ENCODE measurements around the gene SYNE4.

The SYNE4 gene

GRCh38 chr19:36030264-36031148, 21.9 kb upstream of the SYNE4 start:
- TF ChIP-seq CTCF (IDR thresholded peaks at IDR 0.05; ENCODE audit: poor library complexity, severe bottlenecking), result peak; percentile 18
- Histone ChIP-seq H3K9me3 (ENCODE audit: severe bottlenecking) (no peaks in the 10 kb centered on the region), H3K27me3 (ENCODE audit: insufficient read depth, poor library complexity, severe bottlenecking) (no peaks in the 10 kb centered on the region), H3K27ac (ENCODE audit: poor library complexity, severe bottlenecking) (no peak overlapping the region), H3K4me3 (ENCODE audit: severe bottlenecking) (no peak overlapping the region), H3K36me3 (ENCODE audit: low read depth) (no peaks in the 10 kb centered on the region), H3K4me1 (ENCODE audit: insufficient read depth, poor library complexity, severe bottlenecking) (no peaks in the 10 kb centered on the region)
- ATAC-seq (ENCODE audit: low read depth) (no peak), DNase-seq (ENCODE audit: low spot score) (no peak)

- no peaks in the 10 kb centered on the region for H3K9me3 ChIP-seq (ENCODE audit: severe bottlenecking)
- H3K27ac ChIP-seq (ENCODE audit: poor library complexity, severe bottlenecking), result no peak overlapping the region
- no peaks in the 10 kb centered on the region for H3K4me1 ChIP-seq (ENCODE audit: insufficient read depth, poor library complexity, severe bottlenecking)
- no peaks in the 10 kb centered on the region for H3K27me3 ChIP-seq (ENCODE audit: insufficient read depth, poor library complexity, severe bottlenecking)
- no peaks in the 10 kb centered on the region for H3K36me3 ChIP-seq (ENCODE audit: low read depth)
- no peak for DNase-seq (ENCODE audit: low spot score)
- ATAC-seq (ENCODE audit: low read depth), result no peak
- no peak for TF ChIP-seq CTCF (IDR thresholded peaks at IDR 0.05; ENCODE audit: poor library complexity, severe bottlenecking)
- H3K4me3 ChIP-seq (ENCODE audit: severe bottlenecking), result no peak overlapping the region
Measured at GRCh38 chr19:36028313-36029041, 19.9 kb upstream of the SYNE4 start.

- TF ChIP-seq CTCF (IDR thresholded peaks at IDR 0.05; ENCODE audit: poor library complexity, severe bottlenecking), result no peak
- DNase-seq (ENCODE audit: low spot score), result no peak
- no peak for ATAC-seq (ENCODE audit: low read depth)
- no peaks in the 10 kb centered on the region for H3K4me1 ChIP-seq (ENCODE audit: insufficient read depth, poor library complexity, severe bottlenecking)
- peaks cover 7% of the 10 kb centered on the region for H3K36me3 ChIP-seq (ENCODE audit: low read depth)
- H3K9me3 ChIP-seq (ENCODE audit: severe bottlenecking), result no peaks in the 10 kb centered on the region
- H3K4me3 ChIP-seq (ENCODE audit: severe bottlenecking), result no peak overlapping the region
- H3K27me3 ChIP-seq (ENCODE audit: insufficient read depth, poor library complexity, severe bottlenecking), result no peaks in the 10 kb centered on the region
- no peak overlapping the region for H3K27ac ChIP-seq (ENCODE audit: poor library complexity, severe bottlenecking)
Measured at GRCh38 chr19:36027696-36028095, 19.1 kb upstream of the SYNE4 start.

- H3K27ac ChIP-seq (ENCODE audit: poor library complexity, severe bottlenecking), result no peak overlapping the region
- H3K4me1 ChIP-seq (ENCODE audit: insufficient read depth, poor library complexity, severe bottlenecking), result no peaks in the 10 kb centered on the region
- no peaks in the 10 kb centered on the region for H3K9me3 ChIP-seq (ENCODE audit: severe bottlenecking)
- TF ChIP-seq CTCF (IDR thresholded peaks at IDR 0.05; ENCODE audit: poor library complexity, severe bottlenecking), result no peak
- no peak for ATAC-seq (ENCODE audit: low read depth)
- DNase-seq (ENCODE audit: low spot score), result no peak
- no peak overlapping the region for H3K4me3 ChIP-seq (ENCODE audit: severe bottlenecking)
- H3K27me3 ChIP-seq (ENCODE audit: insufficient read depth, poor library complexity, severe bottlenecking), result no peaks in the 10 kb centered on the region
- peaks cover 21% of the 10 kb centered on the region for H3K36me3 ChIP-seq (ENCODE audit: low read depth)
Measured at GRCh38 chr19:36026091-36026876, 17.7 kb upstream of the SYNE4 start.
